Mesendoderm (in vitro differentiated cells): ENCODE data around the gene TAGLN.
A peak's percentile ranks its signal among the peaks of the same experiment; 100 is the strongest.

Source experiments
- DNase-seq: peaks from one replicate; pipeline ENCODE4 v3.0.0; 2013
- H2AK5ac ChIP-seq: 2 replicates; pipeline ENCODE4 v1.6.1; 2013; ENCODE audit warnings: low read length, inconsistent platforms
- H2BK120ac ChIP-seq: 2 replicates; pipeline ENCODE4 v1.6.1; 2013; ENCODE audit warnings: low read depth, mild to moderate bottlenecking, low read length, moderate library complexity, mixed read lengths
- H2BK15ac ChIP-seq: replicated peaks from 2 replicates; pipeline ENCODE4 v1.6.1; 2013; ENCODE audit warnings: low read depth, mild to moderate bottlenecking, moderate library complexity
- H2BK5ac ChIP-seq: 2 replicates; pipeline ENCODE4 v1.6.1; 2013; ENCODE audit warnings: low read length, inconsistent platforms
- H3K18ac ChIP-seq: 2 replicates; pipeline ENCODE4 v1.6.1; 2013; ENCODE audit warnings: mild to moderate bottlenecking, low read length, mixed read lengths
- H3K23ac ChIP-seq: one replicate; pipeline ENCODE4 v1.6.1; 2013; ENCODE audit warnings: low read length
- H3K27ac ChIP-seq: 2 replicates; pipeline ENCODE4 v1.5.1; 2013; ENCODE audit warnings: low read depth, mild to moderate bottlenecking, inconsistent platforms, low read length, moderate library complexity
- H3K27me3 ChIP-seq: 2 replicates; pipeline ENCODE4 v1.6.1; 2013; ENCODE audit warnings: low read length, control low read depth, mild to moderate bottlenecking, inconsistent platforms; ENCODE audit not compliant: insufficient read depth, poor library complexity
- H3K36me3 ChIP-seq: 2 replicates; pipeline ENCODE4 v1.6.1; 2013; ENCODE audit warnings: low read length, inconsistent platforms; ENCODE audit not compliant: control insufficient read depth, insufficient read depth
- H3K4ac ChIP-seq: one replicate; pipeline ENCODE4 v1.6.1; 2013; ENCODE audit warnings: low read depth, mild to moderate bottlenecking, low read length, moderate library complexity
- H3K4me1 ChIP-seq: 2 replicates; pipeline ENCODE4 v1.6.1; 2013; ENCODE audit warnings: low read depth, low read length, inconsistent platforms; ENCODE audit not compliant: control insufficient read depth
- H3K4me2 ChIP-seq: 2 replicates; pipeline ENCODE4 v1.6.1; 2013; ENCODE audit warnings: low read length
- H3K4me3 ChIP-seq: 2 replicates; pipeline ENCODE4 v1.5.1; 2013; ENCODE audit warnings: mild to moderate bottlenecking, low read length
- H3K56ac ChIP-seq: one replicate; pipeline ENCODE4 v1.6.1; 2013; ENCODE audit warnings: low read length
- H3K79me1 ChIP-seq: 2 replicates; pipeline ENCODE4 v1.6.1; 2013; ENCODE audit warnings: low read length, inconsistent platforms
- H3K79me2 ChIP-seq: 2 replicates; pipeline ENCODE4 v1.6.1; 2013; ENCODE audit warnings: mild to moderate bottlenecking, low read length; ENCODE audit not compliant: control insufficient read depth, insufficient read depth
- H3K9ac ChIP-seq: 2 replicates; pipeline ENCODE4 v1.6.1; 2013; ENCODE audit warnings: low read length, inconsistent platforms
- H4K5ac ChIP-seq: one replicate; pipeline ENCODE4 v1.6.1; 2013; ENCODE audit warnings: low read length
- H4K8ac ChIP-seq: one replicate; pipeline ENCODE4 v1.6.1; 2013; ENCODE audit warnings: low read depth, mild to moderate bottlenecking, control low read depth, low read length, moderate library complexity
- WGBS: extraction: QIAGEN DNeasy Blood & Tissue Kit; methylation state at CpG from one replicate; pipeline ENCODE4 v1.1.7; 2013; ENCODE audit warnings: low lambda C conversion rate, missing lambda C conversion rate; ENCODE audit not compliant: insufficient coverage; ENCODE audit errors: extremely low coverage; 5-methylcytosine and 5-hydroxymethylcytosine counted together

The TAGLN gene

GRCh38 chr11:117198613-117199012, 557 bp upstream of the TAGLN start:
- Histone ChIP-seq H3K9ac (peak overlapping the region; percentile 46), H2BK120ac (peak overlapping the region; percentile 16), H2BK15ac (no peak overlapping the region), H3K4ac (peak overlapping the region; percentile 84), H2BK5ac (peak overlapping the region; percentile 91), H3K79me2 (peaks cover 44% of the 10 kb centered on the region), H3K36me3 (no peaks in the 10 kb centered on the region), H3K4me2 (peak overlapping the region; percentile 11), H4K8ac (no peak overlapping the region), H3K56ac (peak overlapping the region; percentile 84), H3K23ac (peak overlapping the region; percentile 33), H3K27me3 (no peaks in the 10 kb centered on the region), H4K5ac (no peak overlapping the region), H3K4me3 (no peak overlapping the region), H2AK5ac (peak overlapping the region; percentile 79), H3K79me1 (peaks cover 3% of the 10 kb centered on the region), H3K27ac (peak overlapping the region; percentile 88), H3K4me1 (peaks cover 14% of the 10 kb centered on the region), H3K18ac (peak overlapping the region; percentile 13)
- no CpG with 5 or more reads among the region's 4 CpGs for WGBS
- no peak for DNase-seq

- peak overlapping the region; percentile 38 for H2AK5ac ChIP-seq
- H3K9ac ChIP-seq = peak overlapping the region; percentile 63
- no peaks in the 10 kb centered on the region for H3K27me3 ChIP-seq
- peak overlapping the region; percentile 43 for H3K18ac ChIP-seq
- H3K4me2 ChIP-seq = peak overlapping the region; percentile 49
- H2BK15ac ChIP-seq = no peak overlapping the region
- H3K23ac ChIP-seq = no peak overlapping the region
- H3K36me3 ChIP-seq = peaks cover 2% of the 10 kb centered on the region
- H3K56ac ChIP-seq = peak overlapping the region; percentile 78
- no CpG with 5 or more reads among the region's 13 CpGs for WGBS
- peak overlapping the region; percentile 82 for H3K27ac ChIP-seq
- peak overlapping the region; percentile 32 for H3K4me3 ChIP-seq
- H2BK5ac ChIP-seq = no peak overlapping the region
- DNase-seq = peak; percentile 25
- H3K79me2 ChIP-seq = peaks cover 45% of the 10 kb centered on the region
- H4K5ac ChIP-seq = no peak overlapping the region
- peaks cover 3% of the 10 kb centered on the region for H3K79me1 ChIP-seq
- peak overlapping the region; percentile 25 for H3K4ac ChIP-seq
- H4K8ac ChIP-seq = no peak overlapping the region
- peak overlapping the region; percentile 23 for H2BK120ac ChIP-seq
- H3K4me1 ChIP-seq = peaks cover 14% of the 10 kb centered on the region
These were observed 994 bp downstream of the TAGLN start for GRCh38 chr11:117199916-117200812.

GRCh38 chr11:117200813-117201657, 1.9 kb downstream of the TAGLN start:
- H3K23ac ChIP-seq = no peak overlapping the region
- H4K8ac ChIP-seq = no peak overlapping the region
- no peak overlapping the region for H2BK15ac ChIP-seq
- H3K18ac ChIP-seq = peak overlapping the region; percentile 13
- peak overlapping the region; percentile 49 for H3K4me2 ChIP-seq
- H3K79me2 ChIP-seq = peaks cover 45% of the 10 kb centered on the region
- peak overlapping the region; percentile 32 for H3K4me3 ChIP-seq
- H3K27me3 ChIP-seq = no peaks in the 10 kb centered on the region
- H2BK120ac ChIP-seq = no peak overlapping the region
- H3K4me1 ChIP-seq = peaks cover 14% of the 10 kb centered on the region
- no peak overlapping the region for H2BK5ac ChIP-seq
- H4K5ac ChIP-seq = no peak overlapping the region
- no peak overlapping the region for H3K27ac ChIP-seq
- no CpG with 5 or more reads among the region's 12 CpGs for WGBS
- no peak overlapping the region for H3K4ac ChIP-seq
- peak overlapping the region; percentile 78 for H3K56ac ChIP-seq
- DNase-seq = peak; percentile 41
- H3K9ac ChIP-seq = peak overlapping the region; percentile 63
- peaks cover 2% of the 10 kb centered on the region for H3K36me3 ChIP-seq
- H2AK5ac ChIP-seq = no peak overlapping the region
- peaks cover 3% of the 10 kb centered on the region for H3K79me1 ChIP-seq

GRCh38 chr11:117201658-117202305, 2.6 kb downstream of the TAGLN start:
- H3K23ac ChIP-seq = no peak overlapping the region
- H3K4me1 ChIP-seq = peaks cover 14% of the 10 kb centered on the region
- no peak overlapping the region for H2BK5ac ChIP-seq
- WGBS = no CpG with 5 or more reads among the region's 14 CpGs
- peak; percentile 31 for DNase-seq
- H3K27ac ChIP-seq = no peak overlapping the region
- no peaks in the 10 kb centered on the region for H3K27me3 ChIP-seq
- peaks cover 3% of the 10 kb centered on the region for H3K79me1 ChIP-seq
- no peak overlapping the region for H2BK15ac ChIP-seq
- no peak overlapping the region for H3K4me3 ChIP-seq
- H3K36me3 ChIP-seq = peaks cover 2% of the 10 kb centered on the region
- H2AK5ac ChIP-seq = no peak overlapping the region
- H4K8ac ChIP-seq = no peak overlapping the region
- H3K18ac ChIP-seq = no peak overlapping the region
- no peak overlapping the region for H3K4me2 ChIP-seq
- peaks cover 45% of the 10 kb centered on the region for H3K79me2 ChIP-seq
- peak overlapping the region; percentile 63 for H3K9ac ChIP-seq
- no peak overlapping the region for H3K4ac ChIP-seq
- H4K5ac ChIP-seq = no peak overlapping the region
- H2BK120ac ChIP-seq = no peak overlapping the region
- H3K56ac ChIP-seq = peak overlapping the region; percentile 78

GRCh38 chr11:117202386-117203068, 3.4 kb downstream of the TAGLN start:
- Histone ChIP-seq H3K79me1 (peaks cover 3% of the 10 kb centered on the region), H2AK5ac (no peak overlapping the region), H3K4me3 (no peak overlapping the region), H3K4ac (no peak overlapping the region), H3K56ac (peak overlapping the region; percentile 25), H3K23ac (no peak overlapping the region), H3K4me2 (no peak overlapping the region), H3K9ac (peak overlapping the region; percentile 44), H3K36me3 (peaks cover 2% of the 10 kb centered on the region), H4K5ac (no peak overlapping the region), H3K18ac (no peak overlapping the region), H3K27ac (no peak overlapping the region), H2BK15ac (no peak overlapping the region), H3K27me3 (no peaks in the 10 kb centered on the region), H4K8ac (no peak overlapping the region), H2BK120ac (no peak overlapping the region), H2BK5ac (no peak overlapping the region), H3K4me1 (peaks cover 12% of the 10 kb centered on the region), H3K79me2 (peaks cover 45% of the 10 kb centered on the region)
- WGBS = no CpG with 5 or more reads among the region's 7 CpGs
- peak; percentile 14 for DNase-seq
